ENCODE results near the gene GRM2. TPM values are rescaled to one million over a fixed set of nuclear protein-coding genes. Genes with fewer than 3 reads are reported as not detected.

The GRM2 gene
- total and polyA plus RNA-seq, 10 of the 15 experiments (the other 5 are each of a cell fraction or from before 2014, with no cell fraction given) = 0.01 to 0.14 (median 0.06) TPM; not detected in 5

GRCh38 chr3:51706021-51706485 is 815 bp upstream of the GRM2 start (continued):
- TF ChIP-seq PRDM15 (CRISPR knock-in tag; IDR thresholded peaks at IDR 0.05) (no peak), POLR2AphosphoS2 (IDR thresholded peaks at IDR 0.05; ENCODE audit: low read depth, low read length) (no peak), ZNF24 (IDR thresholded peaks at IDR 0.05) (no peak), EED (IDR thresholded peaks at IDR 0.05; ENCODE audit: low read depth) (no peak)

GRCh38 chr3:51708216-51708845 is 1.5 kb downstream of the GRM2 start:
- ChIA-PET RAD21 (ENCODE audit: unreplicated experiment) (no interaction called here), POLR2A (no interaction called here), SMC1A (ENCODE audit: uncharacterized antibody, unreplicated experiment) (no interaction called here), CTCF (no interaction called here)
- no peak for FAIRE-seq
- BruUV-seq (replicated peaks) = no TSS peak
- Histone ChIP-seq H3K4me1 (ENCODE audit: control insufficient read depth, insufficient read depth, low read length) (no peaks in the 10 kb centered on the region), H3K4me2 (ENCODE audit: control insufficient read depth, insufficient read depth) (no peak overlapping the region), H3K36me3 (ENCODE audit: control insufficient read depth in 2 of 2, insufficient read depth in 2 of 2, low read length in 1 of 2) (peaks cover 0 to 6% of the 10 kb centered on the region in 2 experiments; a peak in 2 of 4 replicates), H3K79me2 (ENCODE audit: control insufficient read depth, insufficient read depth, low read length) (no peaks in the 10 kb centered on the region), H4K20me1 (ENCODE audit: control insufficient read depth, insufficient read depth) (no peaks in the 10 kb centered on the region), H3K27me3 (replicated peaks in 1 of 2; ENCODE audit: control insufficient read depth in 2 of 2, insufficient read depth in 2 of 2, low read length in 1 of 2) (no peaks in the 10 kb centered on the region), H2AFZ (ENCODE audit: control insufficient read depth, low read depth, low read length) (no peak overlapping the region), H3K9me3 (replicated peaks; ENCODE audit: control insufficient read depth, insufficient read depth, low read length) (no peaks in the 10 kb centered on the region), H3K27ac (ENCODE audit: control insufficient read depth, insufficient read depth) (no peak overlapping the region), H3K4me3 (no peak overlapping the region), H3K9ac (ENCODE audit: control insufficient read depth, insufficient read depth, low read length) (no peak overlapping the region)
- intact Hi-C loops (cut with micrococcal nuclease; ENCODE audit: unreplicated experiment) = no loop called here
- DNase-seq (ENCODE audit: low read depth, low spot score) = no peak
- no peak for ATAC-seq
- in situ Hi-C loops (cut with MboI) = no loop called here
- WGBS (ENCODE audit: insufficient coverage, insufficient replicate concordance, low lambda C conversion rate, missing lambda C conversion rate) = 11% methylated on average over 3 of the region's 3 CpGs
- no peak for TF ChIP-seq ZBTB33 (IDR thresholded peaks at IDR 0.05)
- TF ChIP-seq SRF (IDR thresholded peaks at IDR 0.05; ENCODE audit: low read depth in 2 of 2, low read length in 2 of 2) = no peak
- no peak for TF ChIP-seq NR2C2 (IDR thresholded peaks at IDR 0.05; ENCODE audit: borderline replicate concordance, control insufficient read depth, insufficient read length, low read depth)
- TF ChIP-seq RELB (IDR thresholded peaks at IDR 0.05; ENCODE audit: low read depth) = no peak
- TF ChIP-seq MLLT1 (IDR thresholded peaks at IDR 0.05) = no peak
- TF ChIP-seq NRF1 (conservative IDR thresholded peaks at IDR 0.05; ENCODE audit: low read depth, low read length) = no peak
- TF ChIP-seq HDAC6 (IDR thresholded peaks at IDR 0.05; ENCODE audit: unreplicated experiment) = no peak
- no peak for TF ChIP-seq ETV6 (conservative IDR thresholded peaks at IDR 0.05 in 1 of 2, IDR thresholded peaks at IDR 0.05 in 1 of 2; ENCODE audit: borderline replicate concordance in 1 of 2, low read depth in 1 of 2)
